Right lobe of liver (tissue), 6 donors: ENCODE data around the gene TPD52L2. TPM values are rescaled to one million over a fixed set of nuclear protein-coding genes. Genes with fewer than 3 reads are reported as not detected.

Experiments used
- ATAC-seq, 4 donors: fragments of 200-7000 bp; cut with Tn5 transposase; one replicate each; pipeline ENCODE4 v1.9.1; 2020; ENCODE audit warnings: mild to moderate bottlenecking in 4 of 4, moderate library complexity in 4 of 4
- DNase-seq, 3 donors: peaks; one replicate each; pipeline ENCODE4 v3.0.0-alpha.2; 2020
- H3K27ac ChIP-seq, 3 donors: fragments of 200-600 bp; one replicate each; pipeline ENCODE4 v1.8.0; 2022
- H3K27me3 ChIP-seq, 2 donors: fragments of 200-600 bp; one replicate each; pipeline ENCODE4 v1.8.0; 2022
- H3K36me3 ChIP-seq, 4 donors: fragments of 200-600 bp; sonication (generic) in 1 of 4; one replicate each; pipeline versions ENCODE4 v1.5.1 to v1.8.0; 2017 to 2022; ENCODE audit warnings: control low read depth in 1 of 4
- H3K4me1 ChIP-seq, 4 donors: fragments of 200-600 bp; sonication (generic) in 1 of 4; one replicate each; pipeline versions ENCODE4 v1.5.1 to v1.8.0; 2017 to 2022; ENCODE audit warnings: control low read depth in 1 of 4
- H3K4me3 ChIP-seq, 3 donors: fragments of 200-600 bp; one replicate each; pipeline ENCODE4 v1.8.0; 2022
- H3K9me3 ChIP-seq, 4 donors: fragments of 200-600 bp; sonication (generic) in 1 of 4; one replicate each; pipeline versions ENCODE4 v1.5.1 to v1.8.0; 2017 to 2022; ENCODE audit warnings: control low read depth in 1 of 4
- CTCF ChIP-seq, 4 donors: fragments of 200-600 bp in 3 of 4; fragments of 450-650 bp in 1 of 4; IDR thresholded peaks; one replicate each; pipeline versions ENCODE4 v1.5.1 to v1.8.0; 2016 to 2022; ENCODE audit warnings: antibody characterized with exemption in 4 of 4, mild to moderate bottlenecking in 2 of 4
- POLR2A ChIP-seq: fragments of 450-650 bp; IDR thresholded peaks from one replicate; pipeline ENCODE4 v1.6.1; 2017; ENCODE audit warnings: antibody characterized with exemption, mild to moderate bottlenecking
- WGBS: methylation state at CpG from one replicate; pipeline ENCODE4 v1.1.6; 2018; ENCODE audit warnings: low coverage, low lambda C conversion rate; ENCODE audit not compliant: insufficient coverage; ENCODE audit errors: missing lambda C conversion rate; 5-methylcytosine and 5-hydroxymethylcytosine counted together
- intact Hi-C, 2 donors: fragments of 100-400 bp; cut with DNase I; formaldehyde crosslinking; loops; one replicate each; pipeline versions ENCODE4 v1.11.2 to v1.14.1; 2022
- total RNA-seq, 6 experiments: library from RNA; depleted of rRNA in 2 of 6; stranded (reverse); fragments of >200 nt in 2 of 6; fragmentation: NEBNext Ultra II Directional in 3 of 6; extraction: Animal tissue kit (Norgen Biotek cat#: 25700) in 3 of 6; gene quantifications; one replicate each; pipeline versions ENCODE4 v1.1.0 to v1.2.4, GENCODE V29; 2016 to 2023
- donor health status: DM: no; HTN: yes; CAD: no.
- donor health status: DM: no; HTN: no; CAD: no.
- donor health status: DM: no; HTN: no; CAD: no.
- donor health status: DM: no; HTN: yes; CAD: no.
- donor health status: DM: no; HTN: yes; CAD: no.

Gene TPD52L2
- total RNA-seq, 6 experiments from 2014 or later: 20.1 to 46.8 (median 30.5) TPM

GRCh38 chr20:63884506-63885263 is 19.6 kb downstream of the TPD52L2 start:
- Histone ChIP-seq H3K4me1 (peaks cover 0 to 5% (median 0%) of the 10 kb centered on the region in 4 donors), H3K27ac (peak overlapping the region in 1 of 3 donors; percentile 38), H3K9me3 (no peaks in the 10 kb centered on the region), H3K27me3 (no peaks in the 10 kb centered on the region), H3K36me3 (peaks cover 4 to 39% (median 9%) of the 10 kb centered on the region in 4 donors), H3K4me3 (no peak overlapping the region)
- WGBS: 61% methylated on average over 3 of the region's 21 CpGs
- ATAC-seq: peak; percentile 81 to 92 (median 88)
- no peak for TF ChIP-seq CTCF (IDR thresholded peaks at IDR 0.05)
- peak; percentile 45 for TF ChIP-seq POLR2A
- peak; percentile 54 to 93 (median 83) for DNase-seq
- intact Hi-C loops: loop anchor here in 1 of 2 donors (10.0 kb wide), 1 partner anchor 50 kb away; no protein-coding TSS in a partner anchor

- no peak for ATAC-seq
- 71% methylated on average over 1 of the region's 27 CpGs for WGBS
- no peak for DNase-seq
- Histone ChIP-seq H3K4me1 (peaks cover 0 to 5% (median 0%) of the 10 kb centered on the region in 4 donors), H3K27ac (no peak overlapping the region), H3K36me3 (peaks cover 4 to 47% (median 11%) of the 10 kb centered on the region in 4 donors), H3K9me3 (no peaks in the 10 kb centered on the region), H3K4me3 (no peak overlapping the region), H3K27me3 (no peaks in the 10 kb centered on the region)
- intact Hi-C loops: loop anchor here in 1 of 2 donors (10.0 kb wide), 1 partner anchor 49 kb away; no protein-coding TSS in a partner anchor
- TF ChIP-seq CTCF (IDR thresholded peaks at IDR 0.05) (no peak), POLR2A (no peak)
Observed at GRCh38 chr20:63885264-63886053, 20.4 kb downstream of the TPD52L2 start.

- no peak for TF ChIP-seq CTCF (IDR thresholded peaks at IDR 0.05)
- TF ChIP-seq POLR2A: no peak
- Histone ChIP-seq H3K27ac (no peak overlapping the region), H3K4me3 (no peak overlapping the region), H3K4me1 (peaks cover 0 to 5% (median 0%) of the 10 kb centered on the region in 4 donors), H3K27me3 (no peaks in the 10 kb centered on the region), H3K9me3 (no peaks in the 10 kb centered on the region), H3K36me3 (peaks cover 4 to 51% (median 11%) of the 10 kb centered on the region in 4 donors)
- intact Hi-C loops: loop anchor here in 1 of 2 donors (10.0 kb wide), 1 partner anchor 49 kb away; no protein-coding TSS in a partner anchor
- WGBS: 100% methylated on average over 1 of the region's 14 CpGs
- ATAC-seq (no peak), DNase-seq (no peak)
Observed at GRCh38 chr20:63886054-63886419, 21.0 kb downstream of the TPD52L2 start.

- Histone ChIP-seq H3K27me3 (no peaks in the 10 kb centered on the region), H3K4me1 (peaks cover 0 to 5% (median 0%) of the 10 kb centered on the region in 4 donors), H3K4me3 (no peak overlapping the region), H3K27ac (no peak overlapping the region), H3K9me3 (no peaks in the 10 kb centered on the region), H3K36me3 (peaks cover 4 to 53% (median 11%) of the 10 kb centered on the region in 4 donors)
- TF ChIP-seq CTCF (IDR thresholded peaks at IDR 0.05) (no peak), POLR2A (no peak)
- DNase-seq: no peak
- 95% methylated on average over 10 of the region's 11 CpGs for WGBS
- no peak for ATAC-seq
- intact Hi-C loops: loop anchor here in 1 of 2 donors (10.0 kb wide), 1 partner anchor 48 kb away; no protein-coding TSS in a partner anchor
Observed at GRCh38 chr20:63886921-63887320, 21.9 kb downstream of the TPD52L2 start.
